GM12878 (cell line): ENCODE measurements around the gene OR2W3. TPM values are rescaled to one million over a fixed set of nuclear protein-coding genes. Genes with fewer than 3 reads are reported as not detected.

ENCODE experiments used
- ATAC-seq: fragments of 200-7000 bp; cut with Tn5 transposase; 3 replicates; pipeline ENCODE4 v1.9.1; 2020; ENCODE audit warnings: mild to moderate bottlenecking, moderate library complexity
- BruUV-seq: library from RNA; stranded (reverse); fragments of 400-500 nt; replicated peaks from 2 replicates; lab custom pipeline; 2021; lab: Mats Ljungman, UMichigan
- CTCF ChIA-PET: fragments of 300-600 bp; sonication (Branson Sonifier 250); formaldehyde crosslinking; extraction: SDS; loops from one replicate; lab custom pipeline; 2021; ENCODE audit warnings: inconsistent platforms; lab: Yijun Ruan, JAX
- POLR2A ChIA-PET: fragments of 350-600 bp; formaldehyde crosslinking; extraction: SDS; loops from one replicate; lab custom pipeline; 2021; ENCODE audit warnings: inconsistent platforms; lab: Charles Lee
- RAD21 ChIA-PET: fragments of 300-600 bp; sonication (Branson Sonifier 250); formaldehyde crosslinking; loops from one replicate; lab custom pipeline; 2023; ENCODE audit warnings: antibody characterized with exemption; ENCODE audit not compliant: unreplicated experiment; lab: Charles Lee
- SMC1A ChIA-PET: fragments of 300-600 bp; sonication (Branson Sonifier 250); formaldehyde crosslinking; loops from one replicate; lab custom pipeline; 2023; ENCODE audit not compliant: unreplicated experiment, uncharacterized antibody; lab: Charles Lee
- DNase-seq: peaks from one replicate; pipeline ENCODE4 v3.0.0-alpha.2; 2011; ENCODE audit warnings: low read depth, low spot score
- FAIRE-seq: peaks from 3 replicates; lab custom pipeline; 2011; peaks lifted over from hg19 to GRCh38; lab: Jason Lieb, UNC
- H2AFZ ChIP-seq: 2 replicates; pipeline ENCODE4 v1.6.0; 2011; ENCODE audit warnings: low read depth, low read length, control low read depth; ENCODE audit not compliant: control insufficient read depth
- H3K27ac ChIP-seq: 2 replicates; pipeline ENCODE4 v1.5.1; 2011; ENCODE audit warnings: control low read depth; ENCODE audit not compliant: control insufficient read depth, insufficient read depth
- H3K27me3 ChIP-seq, 2 experiments: replicated peaks in 1 of 2; 2 replicates each; pipeline versions ENCODE4 v1.6.0 to v1.6.1; 2011; ENCODE audit warnings: low read length in 1 of 2; ENCODE audit not compliant: control insufficient read depth in 2 of 2, insufficient read depth in 2 of 2
- H3K36me3 ChIP-seq, 2 experiments: 2 replicates each; pipeline ENCODE4 v1.5.1; 2011; ENCODE audit warnings: low read length in 1 of 2; ENCODE audit not compliant: control insufficient read depth in 2 of 2, insufficient read depth in 2 of 2
- H3K4me1 ChIP-seq: 2 replicates; pipeline ENCODE4 v1.6.1; 2011; ENCODE audit warnings: mild to moderate bottlenecking, low read length, moderate library complexity, mixed read lengths; ENCODE audit not compliant: control insufficient read depth, insufficient read depth
- H3K4me2 ChIP-seq: 2 replicates; pipeline ENCODE4 v1.6.0; 2011; ENCODE audit warnings: control low read depth; ENCODE audit not compliant: control insufficient read depth, insufficient read depth
- H3K4me3 ChIP-seq: fragments of 200-600 bp; sonication (generic); 2 replicates; pipeline ENCODE4 v1.5.1; 2016
- H3K79me2 ChIP-seq: 2 replicates; pipeline ENCODE4 v1.6.0; 2011; ENCODE audit warnings: low read length; ENCODE audit not compliant: control insufficient read depth, insufficient read depth
- H3K9ac ChIP-seq: 2 replicates; pipeline ENCODE4 v1.8.0; 2011; ENCODE audit warnings: low read length, control low read depth, mixed read lengths; ENCODE audit not compliant: control insufficient read depth, insufficient read depth
- H3K9me3 ChIP-seq: replicated peaks from 3 replicates; pipeline ENCODE4 v1.5.1; 2011; ENCODE audit warnings: mild to moderate bottlenecking, low read length; ENCODE audit not compliant: control insufficient read depth, insufficient read depth
- H4K20me1 ChIP-seq: 2 replicates; pipeline ENCODE4 v1.6.0; 2011; ENCODE audit not compliant: control insufficient read depth, insufficient read depth
- BACH1 ChIP-seq: fragments of 450-650 bp; IDR thresholded peaks from 2 replicates; pipeline ENCODE4 v1.6.1; 2017; ENCODE audit warnings: mild to moderate bottlenecking, borderline replicate concordance
- BCL3 ChIP-seq: IDR thresholded peaks from 2 replicates; pipeline ENCODE4 v1.6.1; 2011; ENCODE audit warnings: borderline replicate concordance, low read depth, mild to moderate bottlenecking, moderate library complexity, low read length; ENCODE audit not compliant: insufficient read depth, poor library complexity, severe bottlenecking
- CHD2 ChIP-seq: IDR thresholded peaks from 2 replicates; pipeline ENCODE4 v1.6.1; 2011; ENCODE audit warnings: low read depth, low read length, improper control_type of control experiment, borderline replicate concordance
- FOXK2 ChIP-seq: fragments of 450-650 bp; IDR thresholded peaks from 2 replicates; pipeline ENCODE4 v1.6.1; 2017; ENCODE audit warnings: mild to moderate bottlenecking, moderate library complexity
- NBN ChIP-seq: fragments of 450-650 bp; IDR thresholded peaks from 2 replicates; pipeline ENCODE4 v1.6.1; 2016
- NFXL1 ChIP-seq: fragments of 450-650 bp; IDR thresholded peaks from 2 replicates; pipeline ENCODE4 v1.6.1; 2017; ENCODE audit warnings: antibody characterized with exemption, mild to moderate bottlenecking, borderline replicate concordance
- NR2C2 ChIP-seq: IDR thresholded peaks from 2 replicates; pipeline ENCODE4 v1.6.1; 2011; ENCODE audit warnings: borderline replicate concordance, low read depth; ENCODE audit not compliant: control insufficient read depth, insufficient read length
- RAD51 ChIP-seq: fragments of 450-650 bp; IDR thresholded peaks from 2 replicates; pipeline ENCODE4 v1.6.1; 2016; ENCODE audit warnings: moderate library complexity, mild to moderate bottlenecking, inconsistent platforms
- SIX5 ChIP-seq: IDR thresholded peaks from 2 replicates; pipeline ENCODE4 v1.6.1; 2011; ENCODE audit warnings: mild to moderate bottlenecking, low read depth, low read length, moderate library complexity; ENCODE audit not compliant: severe bottlenecking
- SREBF1 ChIP-seq: IDR thresholded peaks from 2 replicates; pipeline ENCODE4 v1.6.1; 2012; ENCODE audit warnings: mild to moderate bottlenecking, low read length
- TCF7 ChIP-seq: IDR thresholded peaks from 2 replicates; pipeline ENCODE4 v1.6.1; 2014; ENCODE audit warnings: antibody characterized with exemption, borderline replicate concordance
- ZNF207 ChIP-seq: fragments of 450-650 bp; IDR thresholded peaks from 2 replicates; pipeline ENCODE4 v1.6.1; 2014; ENCODE audit warnings: antibody characterized with exemption, mild to moderate bottlenecking, borderline replicate concordance
- ZNF592 ChIP-seq: fragments of 450-650 bp; IDR thresholded peaks from 2 replicates; pipeline ENCODE4 v1.6.1; 2017; ENCODE audit warnings: mild to moderate bottlenecking, moderate library complexity
- WGBS: methylation state at CpG from one replicate; pipeline ENCODE4 v1.1.6; 2016; ENCODE audit warnings: low lambda C conversion rate; ENCODE audit not compliant: insufficient replicate concordance, insufficient coverage; ENCODE audit errors: missing lambda C conversion rate; 5-methylcytosine and 5-hydroxymethylcytosine counted together
- in situ Hi-C: fragments of 300-500 bp; cut with MboI; formaldehyde crosslinking; loops from 9 replicates; pipeline ENCODE4 v1.14.3; 2018; ENCODE audit warnings: mixed read lengths
- intact Hi-C: fragments of 100-400 bp; cut with micrococcal nuclease; formaldehyde crosslinking; loops from one replicate; pipeline ENCODE4 v1.14.2; 2022; ENCODE audit not compliant: unreplicated experiment
- polyA plus RNA-seq, 11 experiments: library from polyadenylated mRNA; depleted of rRNA in 4 of 11; unstranded in 6 of 11; stranded (reverse) in 5 of 11; fragments of >200 nt; fragmentation: Nextera tagmentation in 4 of 11; fragmentation: Illumina TruSeq in 1 of 11; extraction: Ambion mirVana in 4 of 11; extraction: Trizol in 1 of 11; gene quantifications; 1 replicate in 1 of 11; 2 replicates in 10 of 11; pipeline versions ENCODE4 v1.2.1 to v1.2.3, GENCODE V29; 2011 to 2016; ENCODE audit warnings: inconsistent platforms in 2 of 11, missing spikeins in 2 of 11, low read depth in 1 of 11
- total RNA-seq, 4 experiments: library from RNA; depleted of rRNA in 3 of 4; stranded (reverse); fragments of >200 nt in 3 of 4; fragmentation: Illumina TruSeq in 1 of 4; extraction: Trizol in 1 of 4; gene quantifications; 2 replicates each; pipeline versions ENCODE4 v1.2.1 to v1.2.3, GENCODE V29; 2013 to 2021

Gene OR2W3
- total and polyA plus RNA-seq, 10 of the 15 experiments (the other 5 are each of a cell fraction or from before 2014, with no cell fraction given), result not detected

GRCh38 chr1:247855911-247856310 lies 39.5 kb upstream of the OR2W3 start:
- Histone ChIP-seq H3K4me3 (no peak overlapping the region), H3K9ac (no peak overlapping the region), H3K36me3 (no peaks in the 10 kb centered on the region), H4K20me1 (no peaks in the 10 kb centered on the region), H3K9me3 (no peaks in the 10 kb centered on the region), H2AFZ (no peak overlapping the region), H3K4me1 (no peaks in the 10 kb centered on the region), H3K27me3 (peaks cover 1 to 5% of the 10 kb centered on the region in 2 experiments; a peak in 3 of 4 replicates), H3K4me2 (no peak overlapping the region), H3K27ac (no peak overlapping the region), H3K79me2 (no peaks in the 10 kb centered on the region)
- ATAC-seq, result no peak
- ChIA-PET POLR2A (no interaction called here), CTCF (no interaction called here), SMC1A (no interaction called here), RAD21 (no interaction called here)
- in situ Hi-C loops (no loop called here), intact Hi-C loops (no loop called here)
- 12% methylated on average over 4 of the region's 4 CpGs for WGBS
- no peak for DNase-seq
- BruUV-seq, result no TSS peak
- TF ChIP-seq BACH1 (no peak), NFXL1 (no peak), NBN (no peak), BCL3 (no peak), FOXK2 (no peak), TCF7 (no peak), ZNF207 (no peak), NR2C2 (no peak), CHD2 (no peak), RAD51 (no peak), ZNF592 (no peak), SREBF1 (no peak), SIX5 (no peak)
- no peak for FAIRE-seq
